K562 (cell line): ENCODE results near the gene PIGV. TPM values are rescaled to one million over a fixed set of nuclear protein-coding genes. Genes with fewer than 3 reads are reported as not detected.

Source experiments
- ATAC-seq: fragments of 200-7000 bp; cut with Tn5 transposase; 3 replicates; pipeline ENCODE4 v1.9.1; 2020; ENCODE audit warnings: moderate library complexity
- BruUV-seq: library from RNA; stranded (reverse); fragments of 400-500 nt; replicated peaks from 2 replicates; lab custom pipeline; 2021; lab: Mats Ljungman, UMichigan
- CTCF ChIA-PET: fragments of 300-600 bp; formaldehyde crosslinking; extraction: SDS; loops from one replicate; lab custom pipeline; 2021; ENCODE audit warnings: low intra/inter-chr PET ratio; lab: Yijun Ruan, JAX
- POLR2A ChIA-PET: fragments of 300-600, 350-650 bp; sonication (Branson Sonifier 250); formaldehyde crosslinking; extraction: SDS; loops from one replicate; lab custom pipeline; 2021; ENCODE audit warnings: antibody characterized with exemption, inconsistent platforms; lab: Yijun Ruan, JAX
- DNase-seq, 4 experiments: peaks; one replicate each; pipeline versions ENCODE4 v3.0.0 to v3.0.0-alpha.2; 2011 to 2018; ENCODE audit warnings: low spot score in 3 of 4, mixed read lengths in 3 of 4; ENCODE audit errors: extremely low read depth in 1 of 4
- FAIRE-seq: peaks from 2 replicates; lab custom pipeline; 2011; peaks lifted over from hg19 to GRCh38; lab: Jason Lieb, UNC
- H2AFZ ChIP-seq: 2 replicates; pipeline ENCODE4 v1.6.0; 2011; ENCODE audit warnings: low read depth, low read length, control low read depth, inconsistent platforms
- H3K27ac ChIP-seq: fragments of 200-600 bp; 3 replicates; pipeline ENCODE4 v1.8.0; 2011; ENCODE audit warnings: low read depth, mild to moderate bottlenecking, control low read depth, inconsistent platforms, low read length, moderate library complexity, mixed read lengths; ENCODE audit errors: extremely low read depth
- H3K27me3 ChIP-seq, 2 experiments: fragments of 300-600 bp in 1 of 2; 2 replicates in 1 of 2; 3 replicates in 1 of 2; pipeline versions ENCODE4 v1.6.0 to v1.8.0; 2011; ENCODE audit warnings: inconsistent platforms in 2 of 2, low read length in 2 of 2, mild to moderate bottlenecking in 1 of 2, mixed read lengths in 1 of 2, moderate library complexity in 1 of 2; ENCODE audit not compliant: control insufficient read depth in 2 of 2, insufficient read depth in 2 of 2
- H3K36me3 ChIP-seq: fragments of 300-600 bp; 3 replicates; pipeline ENCODE4 v1.8.0; 2011; ENCODE audit warnings: mild to moderate bottlenecking, low read length, inconsistent platforms; ENCODE audit not compliant: control insufficient read depth, insufficient read depth
- H3K4me1 ChIP-seq, 2 experiments: fragments of 200-600 bp in 1 of 2; replicated peaks in 1 of 2; 2 replicates in 1 of 2; 3 replicates in 1 of 2; pipeline versions ENCODE4 v1.5.1 to v1.8.0; 2011; ENCODE audit warnings: inconsistent platforms in 2 of 2, low read length in 2 of 2, mild to moderate bottlenecking in 1 of 2, mixed read lengths in 1 of 2, moderate library complexity in 1 of 2; ENCODE audit not compliant: control insufficient read depth in 2 of 2, insufficient read depth in 2 of 2
- H3K4me2 ChIP-seq: 2 replicates; pipeline ENCODE4 v1.6.1; 2011; ENCODE audit warnings: low read length, control low read depth, inconsistent platforms, mixed read lengths; ENCODE audit not compliant: insufficient read depth
- H3K4me3 ChIP-seq: fragments of 200-600 bp; sonication (generic), shearing (Covaris generic); 2 replicates; pipeline ENCODE4 v1.5.1; 2016; ENCODE audit warnings: control low read depth, inconsistent platforms
- H3K79me2 ChIP-seq: fragments of 200-600 bp; 3 replicates; pipeline ENCODE4 v1.8.0; 2011; ENCODE audit warnings: low read length, inconsistent platforms; ENCODE audit not compliant: control insufficient read depth, insufficient read depth
- H3K9ac ChIP-seq, 2 experiments: 2 replicates each; pipeline versions ENCODE4 v1.6.0 to v1.6.1; 2011; ENCODE audit warnings: low read depth in 2 of 2, low read length in 2 of 2, control low read depth in 1 of 2, inconsistent platforms in 1 of 2, mild to moderate bottlenecking in 1 of 2, mixed read lengths in 1 of 2; ENCODE audit not compliant: insufficient read depth in 1 of 2
- H3K9me1 ChIP-seq: one replicate; pipeline ENCODE4 v1.6.0; 2011; ENCODE audit warnings: inconsistent platforms, mild to moderate bottlenecking, low read length, moderate library complexity; ENCODE audit not compliant: control insufficient read depth, insufficient read depth
- H3K9me3 ChIP-seq: replicated peaks from 2 replicates; pipeline ENCODE4 v1.5.1; 2011; ENCODE audit warnings: low read depth, low read length, inconsistent platforms; ENCODE audit not compliant: control insufficient read depth, insufficient read depth
- H4K20me1 ChIP-seq: replicated peaks from 2 replicates; pipeline ENCODE4 v1.6.1; 2011; ENCODE audit warnings: low read length, inconsistent platforms, mixed read lengths; ENCODE audit not compliant: control insufficient read depth, insufficient read depth
- BRD4 ChIP-seq: fragments of 200-600 bp; sonication (generic); IDR thresholded peaks from 2 replicates; pipeline ENCODE4 v1.6.1; 2017; ENCODE audit warnings: inconsistent platforms
- CCNT2 ChIP-seq: IDR thresholded peaks from 2 replicates; pipeline ENCODE4 v1.6.1; 2011; ENCODE audit warnings: borderline replicate concordance, low read depth, mild to moderate bottlenecking, moderate library complexity, mixed read lengths, low read length; ENCODE audit not compliant: insufficient read length; ENCODE audit errors: extremely low read depth
- ELF1 ChIP-seq: fragments of 200-800 bp; sonication (Bioruptor generic); IDR thresholded peaks from 2 replicates; pipeline ENCODE4 v1.6.1; 2016; ENCODE audit warnings: missing genetic modification characterization, missing compliant biosample characterization
- IFI16 ChIP-seq: fragments of 250-450 bp; sonication (Bioruptor Pico); IDR thresholded peaks from 2 replicates; pipeline ENCODE4 v2.1.2; 2022; ENCODE audit warnings: mild to moderate bottlenecking, inconsistent platforms
- KDM5B ChIP-seq: fragments of 200-600 bp; sonication (generic); IDR thresholded peaks from 2 replicates; pipeline ENCODE4 v1.6.1; 2012; ENCODE audit warnings: low read depth, mild to moderate bottlenecking, moderate library complexity, low read length, control low read depth, inconsistent platforms; ENCODE audit not compliant: insufficient replicate concordance
- MCM2 ChIP-seq: fragments of 450-650 bp; IDR thresholded peaks from 2 replicates; pipeline ENCODE4 v1.6.1; 2017; ENCODE audit warnings: low read depth, mild to moderate bottlenecking
- MED1 ChIP-seq: sonication (generic); formaldehyde crosslinking; IDR thresholded peaks from 2 replicates; pipeline ENCODE4 v1.8.1; 2023; ENCODE audit warnings: missing genetic modification reagents, borderline replicate concordance
- MYNN ChIP-seq, 2 experiments: sonication (generic); formaldehyde crosslinking in 1 of 2; IDR thresholded peaks; 2 replicates each; pipeline versions ENCODE4 v1.5.0 to v1.6.1; 2016 to 2020; ENCODE audit warnings: antibody characterized with exemption in 1 of 2, missing genetic modification reagents in 1 of 2
- NRF1 ChIP-seq, 2 experiments: fragments of 450-650 bp; IDR thresholded peaks in 1 of 2; conservative IDR thresholded peaks in 1 of 2; 2 replicates each; pipeline ENCODE4 v1.6.1; 2014; ENCODE audit warnings: mild to moderate bottlenecking in 2 of 2
- POLR3A ChIP-seq: IDR thresholded peaks from 2 replicates; pipeline ENCODE4 v1.6.1; 2011; ENCODE audit warnings: borderline replicate concordance, mild to moderate bottlenecking, moderate library complexity; ENCODE audit not compliant: insufficient read length, insufficient read depth; ENCODE audit errors: extremely low read depth
- PTTG1 ChIP-seq: fragments of 450-650 bp; IDR thresholded peaks from 2 replicates; pipeline ENCODE4 v1.6.1; 2016; ENCODE audit warnings: low read depth, mild to moderate bottlenecking, missing genetic modification characterization, missing compliant biosample characterization
- SIN3B ChIP-seq: fragments of 450-650 bp; IDR thresholded peaks from 2 replicates; pipeline ENCODE4 v1.6.1; 2017; ENCODE audit warnings: low read depth, mild to moderate bottlenecking, moderate library complexity
- SNIP1 ChIP-seq: fragments of 450-650 bp; IDR thresholded peaks from 2 replicates; pipeline ENCODE4 v1.7.1; 2017; ENCODE audit warnings: low read depth, mild to moderate bottlenecking
- ZBTB1 ChIP-seq: sonication (generic); formaldehyde crosslinking; IDR thresholded peaks from 2 replicates; pipeline ENCODE4 v1.8.1; 2023; ENCODE audit warnings: missing genetic modification reagents, low read depth, mild to moderate bottlenecking, borderline replicate concordance
- ZNF146 ChIP-seq: IDR thresholded peaks from one replicate; pipeline ENCODE4 v1.6.1; 2018; ENCODE audit warnings: missing compliant biosample characterization; ENCODE audit not compliant: unreplicated experiment
- ZNF764 ChIP-seq: fragments of 250-450 bp; sonication (Bioruptor Pico); IDR thresholded peaks from 2 replicates; pipeline ENCODE4 v1.4.0; 2020; ENCODE audit warnings: low read depth, mild to moderate bottlenecking, moderate library complexity
- WGBS: fragments of 100-300 bp; shearing (Covaris generic); methylation state at CpG from one replicate; pipeline ENCODE4 v1.1.6; 2016; ENCODE audit warnings: low coverage, mixed read lengths; ENCODE audit not compliant: insufficient coverage; ENCODE audit errors: missing lambda C conversion rate; 5-methylcytosine and 5-hydroxymethylcytosine counted together
- in situ Hi-C: fragments of 300-500 bp; cut with MboI; formaldehyde crosslinking; loops from 4 replicates; pipeline ENCODE4 v1.15.0; 2018; ENCODE audit warnings: inconsistent platforms, mixed read lengths
- intact Hi-C: fragments of 100-400 bp; cut with micrococcal nuclease; formaldehyde crosslinking; loops from 2 replicates; pipeline ENCODE4 v1.14.2; 2022
- polyA plus RNA-seq, 8 experiments: library from polyadenylated mRNA; depleted of rRNA in 4 of 8; stranded (reverse) in 5 of 8; unstranded in 3 of 8; fragments of >200 nt; fragmentation: Nextera tagmentation in 2 of 8; fragmentation: Illumina TruSeq in 1 of 8; extraction: Ambion mirVana in 2 of 8; extraction: Trizol in 1 of 8; gene quantifications; 2 replicates each; pipeline versions ENCODE4 v1.2.1 to v1.2.3, GENCODE V29; 2011 to 2014; ENCODE audit warnings: inconsistent platforms in 1 of 8, missing spikeins in 1 of 8
- total RNA-seq, 7 experiments: library from RNA; depleted of rRNA in 6 of 7; stranded (reverse); fragments of >200 nt in 6 of 7; fragmentation: Illumina TruSeq in 2 of 7; extraction: Trizol in 2 of 7; gene quantifications; 2 replicates each; pipeline versions ENCODE4 v1.2.1 to v1.2.3, GENCODE V29; 2011 to 2021; ENCODE audit warnings: low replicate concordance in 1 of 7
- TF ChIP-seq, protein P1 (sequence below): sonication (generic); formaldehyde crosslinking; IDR thresholded peaks from 2 replicates; pipeline ENCODE4 v1.8.0; 2022; ENCODE audit warnings: mild to moderate bottlenecking, missing genetic modification reagents
- TF ChIP-seq, protein P2 (sequence below): sonication (generic); formaldehyde crosslinking; IDR thresholded peaks from 2 replicates; pipeline ENCODE4 v1.8.0; 2022; ENCODE audit warnings: mild to moderate bottlenecking, missing genetic modification reagents

The PIGV gene
- total and polyA plus RNA-seq, 9 of the 15 experiments (the other 6 are each of a cell fraction or from before 2014, with no cell fraction given), result 8.4 to 21.8 (median 11.7) TPM

GRCh38 chr1:26789612-26789865, 1.8 kb downstream of the PIGV start:
- POLR2A ChIA-PET, result interaction anchor here (1.0 to 9.2 kb wide), 23 partner anchors 10 to 196 kb away, joined by 3 to 112 read pairs (median 8); partner anchors contain the start of gene ARID1A
- no TSS peak for BruUV-seq
- H2AFZ ChIP-seq, result no peak overlapping the region; the same call in 1 of the 2 replicates
- H3K9ac ChIP-seq, result peak overlapping the region in 1 of 2 experiments; percentile 98; a peak in 2 of 4 replicates
- in situ Hi-C loops, result no loop called here
- H3K4me3 ChIP-seq, result no peak overlapping the region
- peaks cover 7% of the 10 kb centered on the region; the same call in 2 of the 3 replicates for H3K36me3 ChIP-seq
- DNase-seq (no peak), ATAC-seq (no peak), FAIRE-seq (no peak)
- H3K27me3 ChIP-seq, result no peaks in the 10 kb centered on the region
- no peaks in the 10 kb centered on the region for H4K20me1 ChIP-seq
- no peaks in the 10 kb centered on the region for H3K9me1 ChIP-seq
- peaks cover 45 to 67% of the 10 kb centered on the region in 2 experiments for H3K4me1 ChIP-seq
- intact Hi-C loops, result loop anchor here (1.0 to 5.0 kb wide), 6 partner anchors 67 to 302 kb away; no protein-coding TSS in a partner anchor
- no peak overlapping the region for H3K4me2 ChIP-seq
- 62% methylated on average over 3 of the region's 3 CpGs for WGBS
- TF ChIP-seq MED1 (CRISPR knock-in tag) (no peak), NRF1 (conservative IDR thresholded peaks at IDR 0.05 in 1 of 2, IDR thresholded peaks at IDR 0.05 in 1 of 2) (no peak), ELF1 (no peak), ZNF146 (CRISPR knock-in tag) (no peak), ZNF764 (CRISPR knock-in tag) (no peak), IFI16 (CRISPR knock-in tag) (no peak), SIN3B (no peak), CCNT2 (no peak), MYNN (IDR thresholded peaks at IDR 0.05) (no peak), MYNN (CRISPR knock-in tag; IDR thresholded peaks at IDR 0.05) (no peak), PTTG1 (tag) (no peak), POLR3A (no peak), BRD4 (no peak), MCM2 (no peak), SNIP1 (no peak), ZBTB1 (CRISPR knock-in tag) (no peak), KDM5B (no peak)
- TF ChIP-seq, protein P1, sequence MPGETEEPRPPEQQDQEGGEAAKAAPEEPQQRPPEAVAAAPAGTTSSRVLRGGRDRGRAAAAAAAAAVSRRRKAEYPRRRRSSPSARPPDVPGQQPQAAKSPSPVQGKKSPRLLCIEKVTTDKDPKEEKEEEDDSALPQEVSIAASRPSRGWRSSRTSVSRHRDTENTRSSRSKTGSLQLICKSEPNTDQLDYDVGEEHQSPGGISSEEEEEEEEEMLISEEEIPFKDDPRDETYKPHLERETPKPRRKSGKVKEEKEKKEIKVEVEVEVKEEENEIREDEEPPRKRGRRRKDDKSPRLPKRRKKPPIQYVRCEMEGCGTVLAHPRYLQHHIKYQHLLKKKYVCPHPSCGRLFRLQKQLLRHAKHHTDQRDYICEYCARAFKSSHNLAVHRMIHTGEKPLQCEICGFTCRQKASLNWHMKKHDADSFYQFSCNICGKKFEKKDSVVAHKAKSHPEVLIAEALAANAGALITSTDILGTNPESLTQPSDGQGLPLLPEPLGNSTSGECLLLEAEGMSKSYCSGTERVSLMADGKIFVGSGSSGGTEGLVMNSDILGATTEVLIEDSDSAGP (CRISPR knock-in tag), result no peak
- TF ChIP-seq, protein P2, sequence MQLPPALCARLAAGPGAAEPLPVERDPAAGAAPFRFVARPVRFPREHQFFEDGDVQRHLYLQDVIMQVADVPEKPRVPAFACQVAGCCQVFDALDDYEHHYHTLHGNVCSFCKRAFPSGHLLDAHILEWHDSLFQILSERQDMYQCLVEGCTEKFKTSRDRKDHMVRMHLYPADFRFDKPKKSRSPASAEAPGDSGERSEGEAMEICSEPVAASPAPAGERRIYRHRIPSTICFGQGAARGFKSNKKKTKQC, result no peak
- H3K9me3 ChIP-seq, result no peaks in the 10 kb centered on the region
- no peak overlapping the region for H3K27ac ChIP-seq
- CTCF ChIA-PET, result interaction anchor here (0.5 to 5.0 kb wide), 9 partner anchors 112 to 289 kb away, joined by 3 to 80 read pairs (median 6); no protein-coding TSS in a partner anchor
- peaks cover 48% of the 10 kb centered on the region for H3K79me2 ChIP-seq
